Inflammatory macrophage treated with lipopolysaccharide for 1 hour (primary cell): ENCODE results near the gene FOXP1.

Experiments
- DNase-seq, 2 donors: peaks; one replicate each; pipeline ENCODE4 v3.0.0-alpha.2; 2020 to 2022

The FOXP1 gene

DNA sequence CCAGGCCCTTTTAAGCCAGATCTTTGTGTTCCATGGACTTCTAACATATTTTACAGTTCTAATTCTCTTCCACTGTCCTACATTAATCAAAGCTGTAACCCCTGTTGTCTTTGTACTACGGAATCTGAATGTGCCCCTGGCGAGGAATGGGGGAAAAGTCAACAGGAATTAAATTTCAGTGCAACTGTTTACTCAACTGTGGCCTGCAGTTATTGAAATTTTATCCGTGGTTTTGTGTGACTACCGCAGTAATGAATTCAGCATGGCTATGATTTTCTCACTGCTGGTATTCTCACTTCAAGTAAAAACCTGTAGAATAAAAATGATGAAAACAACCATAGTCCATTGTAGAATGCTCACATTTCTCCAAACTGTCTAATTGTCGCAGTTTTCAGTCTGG, 388.0 kb downstream of the FOXP1 start:
- DNase-seq, result no peak

DNA sequence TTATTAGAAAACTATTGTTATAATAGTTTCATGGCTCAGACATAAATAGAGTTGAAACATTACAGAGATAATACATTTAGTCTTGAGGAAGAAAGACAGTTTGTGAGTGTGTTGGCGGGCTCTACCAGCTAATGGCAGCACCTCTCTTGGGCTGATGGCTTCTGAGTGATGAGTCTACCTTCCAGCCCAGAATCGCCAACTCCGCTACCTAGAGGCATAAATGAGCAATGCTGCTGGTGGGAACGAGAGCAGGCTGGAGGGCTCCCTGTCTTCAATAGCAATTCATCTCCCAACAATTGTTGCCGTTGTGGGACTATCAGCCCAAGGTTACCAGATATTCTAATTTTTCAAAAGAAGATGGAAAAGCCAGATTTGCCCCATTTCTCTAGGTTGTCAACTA, 388.7 kb downstream of the FOXP1 start:
- DNase-seq, result no peak

DNA sequence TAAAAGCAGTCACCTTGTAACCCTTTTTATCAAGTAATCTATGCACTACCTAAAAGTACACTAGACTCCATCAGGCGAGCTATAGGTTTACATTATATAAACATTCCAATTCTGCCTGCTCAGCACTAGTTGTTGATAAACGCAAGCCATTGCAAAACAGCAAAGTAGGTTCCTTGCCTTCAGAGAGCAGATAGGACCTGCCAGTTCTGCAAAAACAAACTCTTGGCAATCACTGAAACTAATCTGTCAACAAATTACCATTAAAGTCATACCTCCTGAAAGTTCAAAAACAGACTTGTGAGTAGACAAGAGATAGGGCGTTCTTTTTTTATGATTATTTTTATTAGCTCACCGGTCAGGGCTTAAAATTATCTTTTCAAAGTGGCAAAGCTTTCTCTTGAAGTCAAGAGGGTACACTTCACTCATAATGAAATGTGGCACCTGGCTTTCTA, 392.5 kb downstream of the FOXP1 start:
- no peak for DNase-seq

DNA sequence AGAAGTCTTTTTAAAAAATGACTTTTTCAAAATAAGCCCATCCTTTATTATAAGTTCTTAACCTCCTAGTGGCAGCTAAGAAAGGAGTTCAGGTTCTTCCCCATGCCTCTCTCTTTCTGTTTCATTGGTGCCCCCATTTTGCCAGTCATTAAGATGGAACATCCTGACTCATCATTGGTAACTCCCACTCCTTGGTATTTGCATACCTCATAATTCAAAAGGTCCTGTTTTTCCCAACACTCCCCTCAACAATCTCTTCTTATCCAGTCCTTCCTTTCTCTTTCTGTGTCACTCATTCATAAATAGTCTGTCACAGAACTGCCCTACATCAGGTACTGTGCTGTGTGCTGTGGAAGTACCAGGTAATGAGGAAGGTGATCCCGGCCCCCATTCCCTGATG, 394.0 kb downstream of the FOXP1 start:
- DNase-seq, result peak; percentile 31 to 69

DNA sequence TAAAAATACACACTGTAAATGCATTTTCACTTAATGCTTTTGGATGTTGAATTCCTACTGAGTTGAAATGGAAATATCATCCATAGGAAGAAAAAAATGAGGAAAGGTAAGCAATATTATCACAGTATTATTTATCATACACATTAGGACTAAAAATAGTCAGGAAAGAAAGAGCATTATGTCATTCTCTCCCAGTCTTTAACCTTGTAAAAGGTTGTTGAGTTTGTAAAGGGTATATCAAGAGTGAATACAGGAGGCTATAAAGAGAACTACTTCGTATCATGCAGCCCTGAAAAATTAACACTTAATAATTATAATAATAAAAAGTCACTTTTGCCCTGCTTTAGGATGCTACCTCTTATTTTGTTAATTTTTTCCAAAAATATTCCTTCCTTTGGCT, 395.8 kb downstream of the FOXP1 start:
- DNase-seq, result no peak

DNA sequence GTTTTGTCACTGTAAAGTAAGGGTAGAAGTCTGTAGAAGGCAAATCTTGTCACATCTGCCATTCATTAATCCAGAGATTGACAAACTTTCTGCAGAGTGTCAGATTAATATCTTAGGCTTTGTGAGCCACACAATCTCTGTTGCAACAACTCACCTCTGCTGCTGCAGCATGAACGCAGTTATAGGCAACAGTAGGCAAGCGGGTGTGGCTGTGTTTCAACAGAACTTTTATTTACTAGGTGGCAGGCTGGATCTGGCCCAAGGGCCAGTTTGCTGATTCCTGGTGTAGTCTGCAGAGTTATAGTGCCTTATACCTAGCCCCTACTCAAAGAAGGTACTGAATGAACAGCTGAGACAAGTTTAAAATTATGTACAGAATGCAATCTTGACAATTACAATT, 396.7 kb downstream of the FOXP1 start:
- DNase-seq, result no peak

DNA sequence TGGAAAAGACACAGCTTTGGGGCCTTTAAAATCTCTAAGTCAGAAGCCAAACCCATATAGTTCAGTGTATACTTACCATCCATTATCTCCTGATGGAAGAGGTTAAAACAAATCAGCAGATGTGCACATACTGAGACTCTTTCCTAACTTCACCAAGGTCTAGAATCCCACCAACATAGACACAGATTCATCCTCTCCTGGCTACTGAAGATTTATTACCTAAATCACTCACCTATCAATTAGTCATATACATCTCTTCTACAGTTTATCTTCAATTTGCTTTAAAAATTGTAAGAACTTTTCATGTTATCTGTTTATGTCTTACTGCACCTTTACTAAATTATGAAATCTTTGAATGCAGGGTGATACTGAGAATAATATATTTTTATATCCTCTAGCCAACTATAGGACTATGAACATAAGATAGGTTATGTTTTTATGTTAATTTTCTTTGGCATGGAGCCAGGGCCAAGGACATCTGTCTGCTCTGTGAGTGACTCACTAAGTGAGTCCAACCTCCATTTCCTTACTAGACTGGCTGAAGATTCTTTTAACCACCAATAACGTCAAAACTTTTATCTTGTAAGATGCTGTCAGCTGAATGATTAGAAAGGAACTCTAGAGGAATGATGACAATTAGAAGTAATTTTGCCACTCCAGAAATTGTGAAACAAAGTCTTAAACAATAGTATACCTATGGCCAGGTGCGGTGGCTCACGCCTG, 397.6 kb downstream of the FOXP1 start:
- DNase-seq, result no peak

DNA sequence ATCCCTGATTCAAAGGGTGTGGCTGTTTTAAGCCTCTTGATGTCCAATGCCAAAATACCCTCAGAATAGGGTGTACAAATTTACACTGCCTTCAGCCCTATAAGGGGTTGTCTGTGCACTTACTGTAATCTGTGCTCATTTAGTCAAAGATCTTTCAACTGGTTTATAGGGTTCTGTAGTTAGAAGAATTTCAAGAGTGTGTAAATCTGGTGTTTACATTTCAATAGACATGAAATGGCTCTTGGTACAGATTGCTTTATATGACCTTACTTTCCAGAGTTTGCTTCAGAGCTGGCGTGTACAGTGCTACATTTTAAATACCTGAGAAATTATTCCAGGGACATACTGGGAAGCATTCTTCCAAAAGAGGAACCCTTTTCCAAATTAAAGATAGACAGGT, 399.3 kb downstream of the FOXP1 start:
- no peak for DNase-seq

DNA sequence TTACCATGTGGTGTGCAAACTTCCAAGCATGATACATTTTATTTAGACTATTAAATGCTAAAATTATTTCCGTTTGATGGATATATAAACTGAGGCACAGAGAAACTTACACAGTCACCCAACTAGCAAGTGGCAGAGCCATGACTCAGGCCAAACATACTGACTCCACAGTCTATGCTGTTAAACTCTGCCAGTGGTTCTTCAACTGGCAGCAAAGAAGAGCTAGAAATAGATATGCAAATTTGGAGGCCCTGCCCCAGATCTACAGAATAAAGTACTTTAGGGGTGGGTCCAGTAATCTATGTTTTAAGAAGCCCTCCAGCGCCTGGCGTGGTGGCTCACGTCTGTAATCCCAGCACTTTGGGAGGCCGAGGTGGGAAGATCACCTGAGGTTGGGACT, 400.0 kb downstream of the FOXP1 start:
- no peak for DNase-seq

DNA sequence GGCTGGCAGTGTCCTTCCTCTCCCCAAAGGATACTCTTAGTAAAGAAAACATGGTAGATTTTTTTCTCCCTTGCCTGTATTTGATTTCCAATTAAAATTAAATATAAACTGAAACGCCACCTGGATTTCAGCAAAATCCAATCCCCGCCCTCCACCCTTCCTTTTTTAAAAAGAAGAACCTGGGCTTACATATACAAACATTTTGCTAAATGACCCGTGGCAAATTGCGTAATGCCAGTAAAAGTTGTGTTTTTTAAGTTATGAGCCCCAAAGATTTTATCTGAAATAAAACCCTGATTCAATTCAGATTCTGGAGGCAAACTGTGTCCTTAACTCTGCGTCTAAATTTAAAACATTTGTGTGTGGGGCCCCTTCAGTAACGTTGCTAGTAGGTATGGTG, 403.0 kb downstream of the FOXP1 start:
- DNase-seq, result peak; percentile 36 to 41

DNA sequence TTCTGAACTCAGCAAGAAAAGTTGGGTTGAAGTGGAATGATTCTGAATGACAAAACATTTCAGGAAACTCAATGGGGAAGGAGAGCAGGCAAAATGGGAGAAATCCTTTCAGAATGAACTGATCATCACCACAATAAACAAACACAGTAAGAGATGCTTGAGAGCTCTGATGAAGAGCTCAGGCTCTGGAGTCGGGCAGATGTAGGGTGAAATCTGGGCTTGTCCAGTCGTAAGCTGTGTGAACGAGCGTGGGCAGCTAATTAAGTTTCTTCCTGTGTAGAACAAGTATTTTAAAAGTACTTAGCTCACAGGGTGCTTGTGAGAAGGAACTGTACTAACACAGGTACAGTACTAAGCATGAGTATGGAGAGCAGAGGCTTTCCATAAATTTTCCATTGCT, 406.2 kb downstream of the FOXP1 start:
- no peak for DNase-seq

DNA sequence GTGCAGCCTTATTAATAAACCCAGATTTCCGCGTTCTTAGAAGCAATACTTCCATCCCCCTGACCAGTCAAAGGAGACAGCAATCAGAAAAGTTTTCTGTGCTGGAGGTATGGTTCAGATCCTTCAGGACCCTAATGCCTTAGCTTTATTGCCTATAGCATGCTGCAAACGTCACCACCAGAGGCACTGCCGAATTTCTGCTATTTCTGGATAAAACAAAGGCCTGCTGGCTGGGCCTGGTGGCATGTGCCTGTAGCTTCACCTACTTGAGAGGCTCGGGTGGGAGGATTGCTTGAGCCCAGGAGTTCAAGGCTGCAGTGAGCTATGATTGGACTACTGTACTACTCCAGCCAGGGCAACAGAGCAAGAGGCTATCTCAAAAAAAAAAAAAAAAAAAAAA, 407.2 kb downstream of the FOXP1 start:
- DNase-seq, result no peak

DNA sequence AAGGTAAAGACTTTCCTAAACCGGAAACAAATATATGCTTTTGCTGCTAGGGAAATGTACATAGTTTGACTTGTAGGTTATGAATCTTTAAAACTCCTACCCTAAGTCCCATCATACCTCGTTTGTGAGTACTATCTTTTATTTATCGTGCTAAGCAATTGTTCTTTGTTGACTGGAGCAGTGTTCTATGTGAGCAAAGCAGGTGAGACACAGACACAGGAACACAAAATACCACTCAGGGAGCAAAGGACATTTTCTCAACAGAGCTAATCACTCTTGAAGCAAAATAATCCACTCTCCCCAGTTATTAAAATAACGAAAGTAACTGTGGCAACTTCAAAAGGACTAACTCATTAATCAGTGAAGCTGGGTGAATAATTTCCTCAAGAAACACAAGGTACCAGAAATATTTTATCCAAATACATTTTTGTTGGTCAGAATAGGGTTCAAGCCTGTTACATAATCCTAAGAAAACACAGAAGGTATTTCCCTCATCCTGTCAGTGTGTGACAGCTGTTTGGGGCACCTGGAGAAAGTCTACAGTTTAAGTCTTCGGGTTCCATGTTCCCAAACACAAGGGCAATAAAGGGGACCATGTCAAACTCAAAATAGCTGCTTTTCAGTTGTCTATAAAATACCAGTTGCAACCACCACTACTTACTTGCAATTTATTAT, 407.7 kb downstream of the FOXP1 start:
- no peak for DNase-seq

DNA sequence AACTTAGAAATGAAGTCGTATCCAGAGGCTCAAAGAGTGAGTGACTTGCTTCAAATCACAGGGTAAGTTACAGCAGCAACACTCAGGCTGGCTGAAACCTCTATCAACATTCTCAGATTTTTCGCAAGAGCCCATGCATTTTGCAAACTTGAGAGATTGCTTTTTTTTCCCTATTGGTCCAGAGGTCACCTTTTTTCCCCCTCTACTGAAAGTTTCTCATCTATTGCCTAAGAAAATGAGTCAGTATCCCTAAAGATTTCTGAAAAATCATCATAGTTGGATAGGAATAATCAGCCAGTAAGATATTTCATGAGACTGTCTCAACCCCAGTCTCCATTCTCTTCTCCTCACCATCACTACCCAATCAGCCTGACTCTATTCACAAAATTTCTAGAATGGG, 410.6 kb downstream of the FOXP1 start:
- DNase-seq, result peak; percentile 54 to 89

DNA sequence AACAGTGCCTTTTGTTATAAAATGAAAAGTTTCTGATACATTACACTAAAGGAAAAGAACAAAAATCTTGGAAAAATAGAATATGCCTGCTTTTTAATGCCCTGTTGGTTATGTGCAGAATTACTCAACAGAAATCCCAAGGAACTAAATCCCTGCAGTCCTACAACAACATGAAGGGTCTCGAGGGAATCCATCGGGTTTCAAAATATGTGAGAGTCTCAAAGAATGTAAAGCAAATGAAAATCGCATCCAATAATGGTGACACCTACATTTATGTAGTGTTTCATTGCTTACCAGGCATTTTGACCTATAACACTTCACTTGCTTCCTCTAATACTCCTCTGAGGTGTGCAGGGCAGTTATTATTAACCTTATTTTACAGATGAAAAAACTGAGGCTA, 411.3 kb downstream of the FOXP1 start:
- DNase-seq, result no peak

DNA sequence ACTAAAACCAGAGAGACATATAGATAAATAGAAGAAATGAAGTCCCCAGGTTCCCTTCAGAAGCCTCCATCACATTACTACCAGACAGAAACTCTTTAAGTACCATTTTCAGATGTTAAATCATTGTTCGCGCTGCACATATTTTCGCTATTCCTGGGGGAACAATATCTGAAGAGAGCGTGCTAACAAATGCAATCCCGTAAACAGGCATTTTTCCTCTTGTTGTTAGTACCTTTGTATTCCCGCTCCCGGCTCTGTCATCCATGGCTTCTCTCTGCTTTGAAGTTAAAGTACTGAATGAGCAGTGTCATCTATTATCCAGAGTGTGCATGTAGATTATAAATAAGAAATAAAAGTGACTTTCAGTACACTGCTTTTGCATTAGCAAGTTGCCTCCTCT, 412.3 kb downstream of the FOXP1 start:
- no peak for DNase-seq

DNA sequence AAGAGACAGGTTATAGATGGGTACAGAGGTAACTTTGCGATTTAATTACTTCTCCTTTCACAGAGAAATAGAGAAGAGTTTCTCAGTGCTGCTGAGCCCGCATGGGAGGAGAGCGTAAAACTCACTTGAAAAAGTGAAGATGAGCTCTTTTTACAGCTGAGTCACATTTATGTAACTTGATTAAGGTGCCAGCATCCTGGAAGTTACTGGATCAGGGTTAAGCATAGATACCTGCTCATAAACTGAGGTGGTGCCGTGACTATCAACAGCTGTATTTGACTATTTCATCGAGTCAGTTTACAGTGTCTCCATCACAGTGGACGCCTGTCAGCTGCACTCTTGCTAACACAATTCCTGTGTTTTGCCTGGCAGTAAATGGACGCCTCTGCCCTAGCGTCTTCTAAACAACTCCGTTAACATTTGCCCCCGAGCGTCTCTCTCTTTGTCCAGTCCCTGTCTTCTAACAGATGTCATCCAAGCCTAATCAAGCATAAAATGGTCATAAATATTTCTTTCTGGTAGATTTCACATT, 414.6 kb downstream of the FOXP1 start:
- DNase-seq, result no peak

DNA sequence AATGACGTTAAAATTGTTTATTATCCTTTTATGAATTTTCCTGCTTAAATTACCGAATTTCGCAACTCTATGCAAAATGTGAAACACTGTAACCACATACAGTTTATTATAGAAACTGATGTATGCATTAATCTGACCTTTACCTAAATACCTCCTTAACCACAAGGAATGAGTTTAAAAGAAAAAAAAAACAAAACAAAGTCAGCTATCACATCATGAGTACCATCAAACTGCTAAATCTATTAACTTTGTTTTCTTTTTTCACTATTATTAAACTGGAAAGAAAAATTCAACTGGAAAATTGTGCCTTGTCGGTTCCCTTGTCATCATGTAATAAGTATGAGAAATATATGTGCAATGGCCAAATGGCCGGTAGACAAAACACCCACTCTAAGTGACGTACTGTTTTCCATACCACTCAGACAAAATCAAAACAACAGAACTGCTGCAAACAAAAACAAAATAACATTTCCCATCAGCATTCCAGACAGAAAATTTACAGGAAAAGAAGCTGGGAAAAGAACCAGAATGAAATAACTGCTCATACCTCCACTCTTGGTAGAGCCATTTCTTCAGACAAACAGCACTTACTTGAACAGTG, 415.3 kb downstream of the FOXP1 start:
- DNase-seq, result no peak

DNA sequence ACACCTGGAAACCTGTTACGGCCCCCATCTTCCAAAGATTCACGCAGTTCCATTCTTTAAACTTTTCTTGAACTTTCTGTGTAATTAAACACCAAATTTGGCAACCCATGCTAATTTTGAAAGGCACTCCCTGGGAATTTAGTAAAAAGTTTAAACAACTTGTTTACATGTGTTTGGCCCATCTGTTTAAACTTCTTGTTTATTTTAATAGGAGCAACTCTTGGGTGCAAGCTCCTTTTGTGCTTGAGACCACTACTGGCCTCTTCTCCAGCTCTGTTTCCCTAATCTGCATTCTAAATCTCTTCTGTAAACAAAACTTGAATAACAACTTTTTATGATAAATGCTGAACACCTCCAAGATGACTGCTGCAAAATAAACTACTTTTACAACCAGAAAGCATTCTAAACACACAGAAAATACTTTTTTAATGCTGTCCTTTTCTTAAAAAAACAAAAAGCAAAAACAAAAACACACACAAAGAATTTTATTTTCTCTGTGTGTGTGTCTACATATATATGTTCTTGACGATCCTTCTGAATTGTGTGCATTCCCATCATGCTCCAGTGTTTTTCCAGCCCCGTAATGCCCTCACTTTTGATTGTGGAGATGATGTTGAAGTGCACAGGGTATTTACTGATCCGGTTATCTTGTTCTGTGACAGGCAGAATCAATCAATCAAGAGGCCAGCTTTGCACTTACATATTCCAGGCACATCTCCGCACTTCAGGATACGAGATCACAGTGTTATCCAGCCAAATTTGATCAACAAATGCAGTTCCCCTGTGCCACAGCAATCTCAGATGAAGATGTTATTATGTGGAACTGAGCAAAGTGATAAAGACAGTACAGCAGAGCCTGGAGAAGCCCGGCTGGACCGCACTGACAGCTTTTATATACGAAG, 416.9 kb downstream of the FOXP1 start:
- DNase-seq, result no peak

DNA sequence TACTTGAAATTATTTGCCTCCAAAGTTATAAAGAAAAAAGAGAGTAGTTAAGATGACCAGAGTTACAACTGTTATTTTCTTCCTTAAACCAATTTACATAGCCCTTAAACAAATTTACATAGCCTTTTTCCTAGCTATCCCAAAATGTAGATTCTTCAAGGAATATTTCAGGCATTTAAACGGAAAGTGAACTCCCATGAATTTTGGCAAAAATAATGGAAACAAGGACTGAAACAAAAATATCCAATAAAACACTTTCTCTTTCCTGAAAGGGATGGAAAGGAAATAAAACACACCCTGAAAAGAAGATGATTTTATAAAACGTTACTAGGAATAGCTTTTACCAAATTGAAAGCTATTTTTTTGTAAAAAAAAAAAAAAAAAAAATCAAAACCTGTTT, 418.6 kb downstream of the FOXP1 start:
- DNase-seq, result no peak

DNA sequence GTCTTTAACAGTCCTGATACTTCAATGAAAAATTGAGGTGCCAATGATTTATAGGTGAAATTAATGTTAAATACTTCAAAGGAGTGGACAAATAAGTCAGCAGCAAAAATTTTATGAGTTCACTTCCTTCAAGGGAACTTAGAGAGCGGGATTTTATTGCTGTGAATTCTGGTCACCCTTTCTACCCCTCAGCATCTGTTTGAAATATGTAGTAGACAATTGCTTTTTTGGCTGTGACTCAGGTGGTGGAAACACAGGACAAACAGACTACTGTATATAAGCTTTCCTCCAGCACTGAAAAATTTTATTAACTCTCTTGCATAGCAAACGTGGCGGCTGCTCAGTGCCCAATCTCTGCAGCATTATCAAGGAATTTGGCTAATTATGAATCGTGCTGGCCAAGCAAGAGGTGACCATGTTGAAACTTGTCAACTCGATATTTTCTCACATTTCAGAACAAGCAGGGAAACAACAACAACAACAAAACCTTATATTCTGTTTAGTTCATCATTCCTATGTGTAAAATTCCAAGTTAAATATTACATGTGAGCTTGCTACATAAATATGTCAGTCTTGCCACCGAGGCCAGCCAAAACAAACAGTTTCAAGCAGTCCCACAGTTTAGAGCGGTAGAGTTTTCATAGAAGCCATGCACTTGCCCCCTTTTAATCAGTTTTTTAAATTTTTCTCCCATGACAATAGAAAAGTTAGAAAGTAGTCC, 420.2 kb downstream of the FOXP1 start:
- no peak for DNase-seq

DNA sequence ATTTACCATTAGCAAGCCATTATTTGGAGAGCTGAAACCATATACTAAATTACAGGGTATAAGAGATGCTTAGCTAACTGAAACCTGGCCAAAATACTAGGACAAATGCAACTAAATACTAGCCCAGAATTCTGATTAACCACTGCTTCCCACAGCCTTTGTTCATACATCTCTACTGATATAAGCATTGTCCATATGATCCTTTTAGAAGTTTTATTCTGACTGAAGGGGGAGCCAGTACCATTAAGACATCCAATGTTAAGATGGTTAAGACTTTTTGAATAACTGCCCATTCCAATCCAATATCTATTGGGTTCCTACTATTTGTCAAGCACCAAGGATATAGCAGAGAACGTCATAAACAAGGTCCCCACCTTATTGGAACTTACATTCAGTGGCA, 421.3 kb downstream of the FOXP1 start:
- DNase-seq, result no peak
